ENCODE measurements around the gene OLA1.

Gene OLA1

GRCh38 chr2:174120346-174120745, 128.0 kb downstream of the OLA1 start:
- TF ChIP-seq, protein P1, sequence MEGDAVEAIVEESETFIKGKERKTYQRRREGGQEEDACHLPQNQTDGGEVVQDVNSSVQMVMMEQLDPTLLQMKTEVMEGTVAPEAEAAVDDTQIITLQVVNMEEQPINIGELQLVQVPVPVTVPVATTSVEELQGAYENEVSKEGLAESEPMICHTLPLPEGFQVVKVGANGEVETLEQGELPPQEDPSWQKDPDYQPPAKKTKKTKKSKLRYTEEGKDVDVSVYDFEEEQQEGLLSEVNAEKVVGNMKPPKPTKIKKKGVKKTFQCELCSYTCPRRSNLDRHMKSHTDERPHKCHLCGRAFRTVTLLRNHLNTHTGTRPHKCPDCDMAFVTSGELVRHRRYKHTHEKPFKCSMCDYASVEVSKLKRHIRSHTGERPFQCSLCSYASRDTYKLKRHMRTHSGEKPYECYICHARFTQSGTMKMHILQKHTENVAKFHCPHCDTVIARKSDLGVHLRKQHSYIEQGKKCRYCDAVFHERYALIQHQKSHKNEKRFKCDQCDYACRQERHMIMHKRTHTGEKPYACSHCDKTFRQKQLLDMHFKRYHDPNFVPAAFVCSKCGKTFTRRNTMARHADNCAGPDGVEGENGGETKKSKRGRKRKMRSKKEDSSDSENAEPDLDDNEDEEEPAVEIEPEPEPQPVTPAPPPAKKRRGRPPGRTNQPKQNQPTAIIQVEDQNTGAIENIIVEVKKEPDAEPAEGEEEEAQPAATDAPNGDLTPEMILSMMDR (IDR thresholded peaks at IDR 0.05) = no peak

DNA sequence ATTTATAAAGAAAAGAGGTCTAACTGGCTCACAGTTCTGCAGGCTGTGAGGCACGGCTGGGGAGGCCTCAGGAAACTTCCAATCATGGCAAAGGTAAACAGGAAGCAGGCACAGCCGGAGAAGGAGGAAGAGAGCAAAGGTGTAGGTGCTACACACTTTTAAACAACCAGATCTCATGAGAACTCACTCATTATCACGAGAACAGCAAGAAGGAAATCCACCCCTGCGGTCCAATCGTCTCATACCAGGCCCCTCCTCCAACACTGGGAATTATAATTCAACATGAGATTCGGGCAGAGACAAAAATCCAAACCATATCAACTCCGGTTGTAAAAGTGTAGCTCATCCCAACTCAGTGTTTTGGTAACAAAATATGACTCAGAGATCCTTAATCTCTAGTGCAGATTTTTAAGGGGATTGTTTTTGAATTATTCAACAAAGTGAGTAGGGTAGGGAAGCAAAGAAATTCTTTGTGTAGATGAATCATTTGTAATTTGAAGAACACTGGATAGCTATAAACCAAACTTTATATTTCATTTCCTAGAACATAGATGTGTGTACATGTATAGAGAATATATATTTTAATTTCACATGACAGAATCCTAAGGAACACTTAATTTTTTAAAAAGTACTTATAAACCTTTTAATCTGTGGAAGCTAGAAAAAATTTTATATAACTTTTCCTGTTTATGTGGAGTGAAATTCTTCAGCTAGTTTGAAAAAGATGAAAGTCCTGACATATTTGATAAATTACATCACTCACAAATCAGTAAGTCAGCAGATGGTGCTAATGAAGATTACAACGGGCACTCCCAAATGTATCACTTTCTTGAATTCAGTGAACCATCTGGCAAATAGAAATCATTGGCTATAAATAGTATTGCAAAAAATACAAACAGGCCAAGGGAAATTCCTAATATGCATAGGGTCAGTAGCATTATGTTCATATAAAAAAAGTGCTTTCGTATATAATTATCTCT, 130.1 kb downstream of the OLA1 start:
- TF ChIP-seq, protein P1 (IDR thresholded peaks at IDR 0.05) = no peak

GRCh38 chr2:174112073-174112472, 136.3 kb downstream of the OLA1 start:
- TF ChIP-seq, protein P1 (IDR thresholded peaks at IDR 0.05) = no peak

DNA sequence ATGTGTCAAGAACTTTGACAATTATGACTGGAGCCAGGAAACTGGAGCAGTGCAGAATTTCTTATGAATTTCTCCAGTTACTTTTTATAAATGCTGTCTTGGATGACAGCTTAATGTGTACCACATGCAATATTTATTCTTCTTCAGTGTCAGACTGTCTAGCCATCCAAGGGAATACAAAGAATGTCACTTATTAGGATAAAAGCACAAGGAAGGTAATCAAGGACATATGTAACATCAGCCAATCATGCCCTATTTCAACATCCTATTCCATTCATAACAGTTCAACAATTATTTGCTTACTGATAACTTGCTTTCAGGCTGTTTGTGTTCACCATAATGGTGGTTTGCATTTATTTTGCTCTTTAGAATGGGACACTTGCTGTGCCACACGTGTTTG, 139.8 kb downstream of the OLA1 start:
- TF ChIP-seq, protein P1 (IDR thresholded peaks at IDR 0.05) = no peak

DNA sequence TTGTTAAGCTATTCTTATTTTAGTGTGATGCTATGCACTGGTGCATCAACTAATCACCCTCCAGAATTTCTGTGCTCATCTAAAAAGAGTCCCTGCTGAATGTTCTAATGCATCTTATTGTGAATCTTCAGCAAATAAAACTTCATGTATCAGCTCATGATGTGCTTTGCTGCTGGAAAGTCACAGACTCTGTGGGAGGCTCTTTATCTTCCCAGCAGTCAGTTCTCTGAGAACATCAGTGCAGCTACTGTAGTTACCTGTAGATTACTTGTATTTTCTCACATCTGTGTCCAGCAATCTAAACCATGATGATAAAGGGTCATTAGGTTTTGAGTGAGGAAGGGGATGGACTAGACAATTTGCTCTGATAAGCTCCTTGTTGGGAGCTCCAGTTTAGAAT, 141.6 kb downstream of the OLA1 start:
- TF ChIP-seq, protein P1 (IDR thresholded peaks at IDR 0.05) = no peak

DNA sequence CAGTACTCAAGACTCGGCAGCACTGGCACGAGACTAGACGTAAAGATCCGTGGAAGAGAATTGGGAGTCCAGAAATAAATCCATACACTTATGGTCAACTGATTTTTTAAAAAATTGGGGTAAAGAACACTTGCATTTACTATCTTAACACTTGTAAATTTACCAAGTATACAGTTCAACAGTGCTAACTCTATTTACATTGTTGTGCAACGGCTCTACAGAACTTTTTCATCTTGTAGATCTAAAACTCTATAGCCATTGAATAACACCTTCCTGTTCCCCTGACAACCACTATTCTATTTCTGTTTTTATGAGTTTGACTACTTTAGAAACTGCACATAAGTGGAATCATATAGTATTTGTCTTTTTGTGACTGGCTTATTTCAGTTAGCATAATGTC, 153.8 kb downstream of the OLA1 start:
- TF ChIP-seq, protein P1 (IDR thresholded peaks at IDR 0.05) = no peak

DNA sequence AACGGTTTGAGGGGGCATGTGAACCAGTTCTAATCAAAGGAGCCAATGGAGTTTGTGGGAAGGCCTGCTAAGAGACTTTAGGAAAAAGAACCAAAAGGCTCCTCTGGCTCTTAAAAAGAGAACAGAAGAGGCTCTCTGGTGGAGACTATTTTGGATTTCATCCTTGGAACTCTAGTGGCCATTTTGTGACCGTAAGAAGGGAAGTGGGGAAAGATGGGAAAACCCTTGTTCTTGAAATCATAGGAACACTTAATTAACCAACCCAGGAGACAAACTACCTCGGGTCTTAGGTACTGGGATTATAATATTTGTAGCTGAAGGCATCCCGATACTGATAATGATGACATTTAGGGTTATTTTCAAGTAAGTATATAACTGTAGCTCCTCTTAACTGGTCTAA, 157.9 kb downstream of the OLA1 start:
- TF ChIP-seq, protein P1 (IDR thresholded peaks at IDR 0.05) = no peak
